Measurements from ENCODE around the gene CRACR2B.

GRCh38 chr11:869399-870126, 41.8 kb downstream of the CRACR2B start:
- no peak for TF ChIP-seq POLR2A (IDR thresholded peaks at IDR 0.05)
- TF ChIP-seq CTCF (IDR thresholded peaks at IDR 0.05 in 4 of 5, conservative IDR thresholded peaks at IDR 0.05 in 1 of 5): no peak
